Thyroid gland (tissue), 4 donors: ENCODE data around the gene MRPL54. TPM values are rescaled to one million over a fixed set of nuclear protein-coding genes. Genes with fewer than 3 reads are reported as not detected.

Experiments used
- DNase-seq, 2 donors: peaks; one replicate each; pipeline ENCODE4 v3.0.0-alpha.2; 2019
- H3K27ac ChIP-seq, 3 donors: fragments of 200-600 bp; sonication (generic); 1 replicate in 2 of 3; 2 replicates in 1 of 3; pipeline ENCODE4 v1.5.1; 2016 to 2019; ENCODE audit warnings: mild to moderate bottlenecking in 1 of 3, moderate library complexity in 1 of 3
- H3K27me3 ChIP-seq: fragments of 200-600 bp; sonication (generic); one replicate; pipeline ENCODE4 v1.5.1; 2019
- H3K36me3 ChIP-seq, 2 donors: fragments of 200-600 bp; sonication (generic); one replicate each; pipeline ENCODE4 v1.5.1; 2016 to 2019
- H3K4me1 ChIP-seq, 2 donors: fragments of 200-600 bp; sonication (generic); one replicate each; pipeline ENCODE4 v1.5.1; 2017 to 2019
- H3K4me3 ChIP-seq, 3 donors: fragments of 200-600 bp; sonication (generic); replicated peaks in 1 of 3; 1 replicate in 2 of 3; 2 replicates in 1 of 3; pipeline ENCODE4 v1.5.1; 2016; ENCODE audit warnings: mild to moderate bottlenecking in 1 of 3
- H3K9me3 ChIP-seq: fragments of 200-600 bp; sonication (generic); one replicate; pipeline ENCODE4 v1.5.1; 2017
- CTCF ChIP-seq, 6 experiments: fragments of 200-600 bp in 3 of 6; fragments of 450-650 bp in 3 of 6; sonication (generic) in 3 of 6; IDR thresholded peaks; one replicate each; pipeline ENCODE4 v1.5.1; 2016 to 2019; ENCODE audit warnings: antibody characterized with exemption in 6 of 6, mild to moderate bottlenecking in 2 of 6, inconsistent platforms in 1 of 6, moderate library complexity in 1 of 6
- POLR2A ChIP-seq, 2 donors: fragments of 450-650 bp; IDR thresholded peaks; one replicate each; pipeline ENCODE4 v1.6.1; 2017; ENCODE audit warnings: antibody characterized with exemption in 2 of 2, mild to moderate bottlenecking in 2 of 2, moderate library complexity in 1 of 2
- WGBS, 2 donors: methylation state at CpG; one replicate each; pipeline ENCODE4 v1.1.5; 2017; 5-methylcytosine and 5-hydroxymethylcytosine counted together
- intact Hi-C: fragments of 100-400 bp; cut with DNase I; formaldehyde crosslinking; loops from one replicate; pipeline ENCODE4 v1.15.1; 2023
- total RNA-seq, 4 donors: library from RNA; depleted of rRNA; stranded (reverse); fragments of >200 nt; gene quantifications; one replicate each; pipeline ENCODE4 v1.2.3, GENCODE V29; 2016

MRPL54 gene
- total RNA-seq, 4 donors from 2014 or later: 84.0 to 131 (median 102) TPM

- intact Hi-C loops: no loop called here
- Histone ChIP-seq H3K4me3 (no peak overlapping the region), H3K36me3 (peaks cover 19 to 25% of the 10 kb centered on the region in 2 donors), H3K9me3 (no peaks in the 10 kb centered on the region), H3K27ac (no peak overlapping the region), H3K27me3 (no peaks in the 10 kb centered on the region), H3K4me1 (no peaks in the 10 kb centered on the region)
- TF ChIP-seq CTCF (IDR thresholded peaks at IDR 0.05) (no peak), POLR2A (IDR thresholded peaks at IDR 0.05) (no peak)
- 85 to 91% methylated on average over 22 to 31 of the region's 31 CpGs for WGBS, 2 donors
- DNase-seq: no peak
Observed at GRCh38 chr19:3746371-3747056, 16.0 kb upstream of the MRPL54 start.

DNA sequence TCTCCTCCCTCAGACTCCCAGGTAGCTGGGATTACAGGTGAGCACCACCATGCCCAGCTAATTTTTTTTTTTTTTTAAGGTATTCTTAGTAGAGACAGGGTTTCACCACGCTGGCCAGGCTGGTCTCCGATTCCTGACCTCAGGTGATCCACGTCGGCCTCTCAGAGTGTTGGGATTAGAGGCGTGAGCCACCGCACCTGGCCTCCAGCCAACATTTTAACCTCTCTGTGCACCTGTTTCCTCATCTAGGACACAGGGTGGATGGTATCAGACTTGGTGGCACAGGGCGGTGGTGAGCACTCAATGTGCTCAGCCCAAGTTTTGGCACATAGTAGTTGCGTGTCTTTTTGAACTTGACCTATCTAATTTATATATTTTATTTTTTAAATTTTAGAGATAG, 13.5 kb upstream of the MRPL54 start:
- TF ChIP-seq POLR2A (IDR thresholded peaks at IDR 0.05): no peak
- no peak for TF ChIP-seq CTCF (IDR thresholded peaks at IDR 0.05)
- Histone ChIP-seq H3K27ac (no peak overlapping the region), H3K9me3 (no peaks in the 10 kb centered on the region), H3K36me3 (peaks cover 33 to 44% of the 10 kb centered on the region in 2 donors), H3K27me3 (no peaks in the 10 kb centered on the region), H3K4me1 (no peaks in the 10 kb centered on the region), H3K4me3 (no peak overlapping the region)
- intact Hi-C loops: no loop called here
- no peak for DNase-seq
- WGBS, 2 donors: 84 to 88% methylated on average over 8 of the region's 8 CpGs

DNA sequence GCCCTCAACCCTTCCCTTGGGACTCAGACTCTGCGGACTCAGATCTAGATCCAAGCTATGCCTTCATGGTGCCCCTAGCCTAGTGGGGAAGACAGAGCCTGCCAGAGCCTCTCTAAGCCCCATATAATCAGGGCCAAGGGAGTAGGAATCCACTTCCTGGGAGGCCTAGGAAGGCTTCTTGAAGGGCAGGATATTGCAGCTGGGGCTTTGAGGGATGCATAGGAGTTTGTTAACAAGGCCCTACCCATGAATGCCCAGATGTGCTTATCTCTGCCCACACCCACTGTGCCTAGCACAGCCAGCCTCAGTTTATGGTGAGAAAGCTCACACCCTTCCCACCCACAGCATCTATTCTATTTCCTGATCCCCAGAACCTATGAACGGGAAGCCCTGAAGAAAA, 12.3 kb upstream of the MRPL54 start:
- 90 to 100% methylated on average over 1 to 2 of the region's 2 CpGs for WGBS, 2 donors
- H3K27me3 ChIP-seq: no peaks in the 10 kb centered on the region
- no peak overlapping the region for H3K4me3 ChIP-seq
- no peak for DNase-seq
- intact Hi-C loops: no loop called here
- H3K4me1 ChIP-seq: no peaks in the 10 kb centered on the region
- TF ChIP-seq POLR2A (IDR thresholded peaks at IDR 0.05): no peak
- no peak for TF ChIP-seq CTCF (IDR thresholded peaks at IDR 0.05)
- H3K27ac ChIP-seq: no peak overlapping the region
- H3K36me3 ChIP-seq: peaks cover 33 to 45% of the 10 kb centered on the region in 2 donors
- H3K9me3 ChIP-seq: no peaks in the 10 kb centered on the region

GRCh38 chr19:3751236-3751635, 11.2 kb upstream of the MRPL54 start:
- Histone ChIP-seq H3K27ac (no peak overlapping the region), H3K9me3 (no peaks in the 10 kb centered on the region), H3K4me1 (no peaks in the 10 kb centered on the region), H3K36me3 (peaks cover 33 to 45% of the 10 kb centered on the region in 2 donors), H3K4me3 (no peak overlapping the region), H3K27me3 (no peaks in the 10 kb centered on the region)
- 95 to 97% methylated on average over 14 to 30 of the region's 30 CpGs for WGBS, 2 donors
- no peak for DNase-seq
- no peak for TF ChIP-seq POLR2A (IDR thresholded peaks at IDR 0.05)
- TF ChIP-seq CTCF (IDR thresholded peaks at IDR 0.05): no peak
- intact Hi-C loops: no loop called here

- Histone ChIP-seq H3K27me3 (no peaks in the 10 kb centered on the region), H3K4me3 (no peak overlapping the region), H3K27ac (no peak overlapping the region), H3K9me3 (no peaks in the 10 kb centered on the region), H3K4me1 (no peaks in the 10 kb centered on the region), H3K36me3 (peaks cover 33 to 45% of the 10 kb centered on the region in 2 donors)
- DNase-seq: no peak
- intact Hi-C loops: no loop called here
- 93 to 95% methylated on average over 6 to 18 of the region's 25 CpGs for WGBS, 2 donors
- no peak for TF ChIP-seq POLR2A (IDR thresholded peaks at IDR 0.05)
- TF ChIP-seq CTCF (IDR thresholded peaks at IDR 0.05): no peak
Observed at GRCh38 chr19:3752492-3752891, 10.0 kb upstream of the MRPL54 start.
